KBM-7 (cell line): Measurements from ENCODE around the gene ZNF485.

Source experiments
- DNase-seq: peaks from one replicate; pipeline ENCODE4 v3.0.0-alpha.2; 2015
- in situ Hi-C: fragments of 300-500 bp; cut with MboI; formaldehyde crosslinking; loops from 2 replicates; pipeline ENCODE4 v1.14.3; 2020; ENCODE audit warnings: low sequenced_read_pairs, low pct_unique_long_range_greater_than_20kb, mixed read lengths

The ZNF485 gene

GRCh38 chr10:43658227-43658626 is 52.0 kb downstream of the ZNF485 start:
- no peak for DNase-seq
- in situ Hi-C loops = loop anchor here (25.0 kb wide), 1 partner anchor 1204 kb away; no protein-coding TSS in a partner anchor

- DNase-seq = no peak
- in situ Hi-C loops = loop anchor here (25.0 kb wide), 1 partner anchor 1197 kb away; no protein-coding TSS in a partner anchor
These were observed 58.8 kb downstream of the ZNF485 start for GRCh38 chr10:43665054-43665453.

DNA sequence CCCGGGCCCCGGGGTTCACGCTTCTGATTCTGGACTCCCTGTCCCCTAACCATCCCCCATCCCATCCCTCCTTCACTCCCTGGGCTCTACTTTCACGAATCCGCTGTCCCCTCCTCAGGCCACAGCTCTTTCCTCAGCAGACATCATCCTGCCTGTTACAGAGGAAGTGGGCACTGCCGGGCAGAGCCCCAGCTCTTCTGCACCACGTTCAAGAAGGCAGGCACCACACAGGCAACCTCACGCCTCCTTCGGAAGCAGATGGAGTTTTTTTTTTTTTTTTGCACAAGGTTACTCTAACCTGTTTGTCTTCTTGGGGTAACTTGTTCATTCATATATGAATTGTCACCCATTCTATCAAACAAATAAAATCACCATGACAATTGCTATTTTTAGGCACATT is 60.3 kb downstream of the ZNF485 start:
- DNase-seq = no peak
- in situ Hi-C loops = loop anchor here (25.0 kb wide), 1 partner anchor 1196 kb away; no protein-coding TSS in a partner anchor

DNA sequence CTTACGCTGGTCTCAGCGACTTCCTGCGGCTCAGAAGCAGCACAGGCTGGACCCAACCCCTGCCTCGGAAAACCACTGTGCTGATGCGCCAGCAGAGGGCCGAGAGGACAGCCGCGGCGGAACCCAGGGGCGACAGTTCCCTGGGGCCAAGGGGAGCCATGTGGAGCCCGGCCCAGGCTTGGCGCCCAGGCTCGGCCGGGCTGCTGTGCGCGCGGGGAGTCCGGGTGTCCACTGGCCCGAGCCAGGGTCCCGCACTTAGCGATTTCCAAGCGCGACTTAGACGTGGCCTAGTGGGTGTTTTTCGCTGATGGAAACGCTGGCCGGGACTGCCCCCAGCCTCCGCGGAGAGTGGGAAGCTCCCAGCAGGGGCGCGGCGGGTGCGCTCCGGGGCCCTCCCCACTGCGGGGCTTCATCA is 61.1 kb downstream of the ZNF485 start:
- DNase-seq = no peak
- in situ Hi-C loops = loop anchor here (25.0 kb wide), 1 partner anchor 1195 kb away; no protein-coding TSS in a partner anchor
